IMR-90 (cell line): ENCODE results near the gene GPR183. TPM values are rescaled to one million over a fixed set of nuclear protein-coding genes. Genes with fewer than 3 reads are reported as not detected.
"Not testable (repeated sequence)": the region's sequence is repeated elsewhere in the genome, so short reads cannot be mapped to it uniquely, and the experiment has no call there.

Source experiments
- ATAC-seq: fragments of 200-7000 bp; cut with Tn5 transposase; 2 replicates; pipeline ENCODE4 v1.9.1; 2020; ENCODE audit warnings: low read depth, mild to moderate bottlenecking, moderate library complexity
- BruUV-seq: library from RNA; stranded (reverse); fragments of 400-500 nt; replicated peaks from 2 replicates; lab custom pipeline; 2021; lab: Mats Ljungman, UMichigan
- CTCF ChIA-PET: fragments of 300-600 bp; formaldehyde crosslinking; extraction: SDS; loops from one replicate; lab custom pipeline; 2021; ENCODE audit warnings: antibody characterized with exemption; lab: Yijun Ruan, JAX
- POLR2A ChIA-PET: fragments of 300-600 bp; sonication (Branson Sonifier 250); formaldehyde crosslinking; loops from one replicate; lab custom pipeline; 2022; ENCODE audit warnings: antibody characterized with exemption; ENCODE audit not compliant: unreplicated experiment; lab: Charles Lee
- DNase-seq: peaks from one replicate; pipeline ENCODE4 v3.0.0; 2013
- H2AFZ ChIP-seq: replicated peaks from 2 replicates; pipeline ENCODE3; 2013; ENCODE audit warnings: low read length, mild to moderate bottlenecking; ENCODE audit not compliant: poor library complexity
- H2AK5ac ChIP-seq: 2 replicates; pipeline ENCODE4 v1.6.1; 2013; ENCODE audit warnings: low read depth, low read length, inconsistent platforms
- H2AK9ac ChIP-seq: replicated peaks from 2 replicates; pipeline ENCODE3; 2013; ENCODE audit warnings: mild to moderate bottlenecking, low read depth, low read length, moderate library complexity; ENCODE audit not compliant: poor library complexity
- H2BK120ac ChIP-seq: 2 replicates; pipeline ENCODE4 v1.6.1; 2013; ENCODE audit warnings: low read depth, low read length, inconsistent platforms
- H2BK15ac ChIP-seq: 3 replicates; pipeline ENCODE4 v1.6.1; 2013; ENCODE audit warnings: low read depth, low read length, inconsistent platforms
- H2BK20ac ChIP-seq: 2 replicates; pipeline ENCODE4 v1.6.1; 2013; ENCODE audit warnings: low read depth, mild to moderate bottlenecking, inconsistent platforms, low read length, moderate library complexity
- H2BK5ac ChIP-seq: 2 replicates; pipeline ENCODE4 v1.6.1; 2013; ENCODE audit warnings: mild to moderate bottlenecking, low read depth, low read length, inconsistent platforms; ENCODE audit not compliant: poor library complexity, severe bottlenecking
- H3K14ac ChIP-seq: replicated peaks from 2 replicates; pipeline ENCODE4 v1.6.1; 2013; ENCODE audit warnings: low read depth, low read length, inconsistent platforms
- H3K18ac ChIP-seq: 2 replicates; pipeline ENCODE4 v1.6.1; 2013; ENCODE audit warnings: low read depth, low read length, control low read depth
- H3K23ac ChIP-seq: 2 replicates; pipeline ENCODE4 v1.6.1; 2013; ENCODE audit warnings: low read depth, low read length, inconsistent platforms
- H3K27ac ChIP-seq: 2 replicates; pipeline ENCODE4 v1.5.1; 2013; ENCODE audit warnings: mild to moderate bottlenecking, control low read depth, low read length; ENCODE audit not compliant: insufficient read depth
- H3K27me3 ChIP-seq: 2 replicates; pipeline ENCODE4 v1.6.1; 2013; ENCODE audit warnings: low read length; ENCODE audit not compliant: control insufficient read depth, insufficient read depth
- H3K36me3 ChIP-seq: 2 replicates; pipeline ENCODE4 v1.6.1; 2013; ENCODE audit warnings: low read length, mixed read lengths; ENCODE audit not compliant: control insufficient read depth, insufficient read depth
- H3K4ac ChIP-seq: 2 replicates; pipeline ENCODE4 v1.6.1; 2013; ENCODE audit warnings: low read depth, low read length, inconsistent platforms
- H3K4me1 ChIP-seq: 2 replicates; pipeline ENCODE4 v1.6.1; 2013; ENCODE audit warnings: low read length, mixed read lengths; ENCODE audit not compliant: control insufficient read depth, insufficient read depth
- H3K4me2 ChIP-seq: 2 replicates; pipeline ENCODE4 v1.6.1; 2013; ENCODE audit warnings: low read depth, mild to moderate bottlenecking, control low read depth, low read length, moderate library complexity
- H3K4me3 ChIP-seq: 2 replicates; pipeline ENCODE4 v1.5.1; 2013; ENCODE audit warnings: low read depth, mild to moderate bottlenecking, control low read depth, low read length, moderate library complexity; ENCODE audit not compliant: insufficient read depth
- H3K56ac ChIP-seq: 2 replicates; pipeline ENCODE4 v1.6.1; 2013; ENCODE audit warnings: low read length, inconsistent platforms; ENCODE audit not compliant: insufficient read depth; ENCODE audit errors: extremely low read depth
- H3K79me1 ChIP-seq, 2 experiments: 2 replicates each; pipeline ENCODE4 v1.6.1; 2013; ENCODE audit warnings: low read length in 2 of 2, inconsistent platforms in 1 of 2, low read depth in 1 of 2
- H3K9ac ChIP-seq: 2 replicates; pipeline ENCODE4 v1.6.1; 2013; ENCODE audit warnings: low read depth, low read length, control low read depth
- H3K9me1 ChIP-seq: 2 replicates; pipeline ENCODE4 v1.6.1; 2013; ENCODE audit warnings: low read length, inconsistent platforms; ENCODE audit not compliant: insufficient read depth
- H3K9me3 ChIP-seq: 2 replicates; pipeline ENCODE4 v1.6.1; 2013; ENCODE audit warnings: low read length; ENCODE audit not compliant: control insufficient read depth, insufficient read depth
- H4K20me1 ChIP-seq: 2 replicates; pipeline ENCODE4 v1.6.1; 2013; ENCODE audit warnings: low read length, inconsistent platforms; ENCODE audit not compliant: insufficient read depth
- H4K5ac ChIP-seq: 2 replicates; pipeline ENCODE4 v1.6.1; 2013; ENCODE audit warnings: mild to moderate bottlenecking, low read depth, low read length, control low read depth
- H4K8ac ChIP-seq, 2 experiments: 2 replicates each; pipeline ENCODE4 v1.6.1; 2013; ENCODE audit warnings: low read depth in 2 of 2, low read length in 2 of 2, control low read depth in 1 of 2, inconsistent platforms in 1 of 2
- H4K91ac ChIP-seq: 2 replicates; pipeline ENCODE4 v1.6.1; 2013; ENCODE audit warnings: low read depth, low read length, inconsistent platforms; ENCODE audit not compliant: insufficient read depth
- BHLHE40 ChIP-seq: fragments of 150-350 bp; IDR thresholded peaks from 2 replicates; pipeline ENCODE4 v1.6.1; 2016; ENCODE audit warnings: mild to moderate bottlenecking, low read depth, low read length
- MAFK ChIP-seq: IDR thresholded peaks from 2 replicates; pipeline ENCODE4 v1.6.1; 2012; ENCODE audit warnings: low read depth, low read length, improper control_type of control experiment
- MAZ ChIP-seq: IDR thresholded peaks from 2 replicates; pipeline ENCODE4 v1.6.1; 2012; ENCODE audit warnings: low read depth, mild to moderate bottlenecking, low read length, improper control_type of control experiment, moderate library complexity, borderline replicate concordance
- NFE2L2 ChIP-seq: fragments of 150-350 bp; IDR thresholded peaks from 2 replicates; pipeline ENCODE4 v1.6.1; 2016; ENCODE audit warnings: low read depth, mild to moderate bottlenecking, low read length
- WGBS, 2 experiments: methylation state at CpG; one replicate each; pipeline versions ENCODE4 v1.1.5 to v1.1.7; 2013; ENCODE audit warnings: missing lambda C conversion rate in 2 of 2; ENCODE audit not compliant: insufficient read length in 1 of 2; ENCODE audit errors: extremely low coverage in 2 of 2; 5-methylcytosine and 5-hydroxymethylcytosine counted together
- dilution Hi-C: fragments of 300-500 bp; cut with HindIII; formaldehyde crosslinking; loops from one replicate; pipeline ENCODE4 v1.14.3; 2018; ENCODE audit warnings: low sequenced_read_pairs; ENCODE audit not compliant: unreplicated experiment
- in situ Hi-C: fragments of 300-500 bp; cut with MboI; formaldehyde crosslinking; loops from 3 replicates; pipeline ENCODE4 v1.14.3; 2019; ENCODE audit warnings: low sequenced_read_pairs, inconsistent platforms, mixed read lengths
- intact Hi-C: fragments of 100-400 bp; cut with micrococcal nuclease; formaldehyde crosslinking; loops from 2 replicates; pipeline ENCODE4 v1.10.0; 2022
- polyA plus RNA-seq, 3 experiments: library from polyadenylated mRNA; depleted of rRNA; stranded (reverse); fragments of >200 nt; gene quantifications; 2 replicates each; pipeline ENCODE4 v1.2.3, GENCODE V29; 2012; ENCODE audit warnings: low replicate concordance in 1 of 3
- total RNA-seq: library from RNA; depleted of rRNA; stranded (reverse); fragments of >200 nt; gene quantifications from 2 replicates; pipeline ENCODE4 v1.2.3, GENCODE V29; 2012
- TF ChIP-seq, protein P1 (sequence below): fragments of 150-350 bp; IDR thresholded peaks from 2 replicates; pipeline ENCODE4 v1.6.1; 2017; ENCODE audit warnings: mild to moderate bottlenecking, antibody characterized with exemption, low read length, low read depth

GPR183 gene
- total and polyA plus RNA-seq, 2 of the 4 experiments (the other 2 are of a cell fraction), result 0.18 to 0.31 TPM

DNA sequence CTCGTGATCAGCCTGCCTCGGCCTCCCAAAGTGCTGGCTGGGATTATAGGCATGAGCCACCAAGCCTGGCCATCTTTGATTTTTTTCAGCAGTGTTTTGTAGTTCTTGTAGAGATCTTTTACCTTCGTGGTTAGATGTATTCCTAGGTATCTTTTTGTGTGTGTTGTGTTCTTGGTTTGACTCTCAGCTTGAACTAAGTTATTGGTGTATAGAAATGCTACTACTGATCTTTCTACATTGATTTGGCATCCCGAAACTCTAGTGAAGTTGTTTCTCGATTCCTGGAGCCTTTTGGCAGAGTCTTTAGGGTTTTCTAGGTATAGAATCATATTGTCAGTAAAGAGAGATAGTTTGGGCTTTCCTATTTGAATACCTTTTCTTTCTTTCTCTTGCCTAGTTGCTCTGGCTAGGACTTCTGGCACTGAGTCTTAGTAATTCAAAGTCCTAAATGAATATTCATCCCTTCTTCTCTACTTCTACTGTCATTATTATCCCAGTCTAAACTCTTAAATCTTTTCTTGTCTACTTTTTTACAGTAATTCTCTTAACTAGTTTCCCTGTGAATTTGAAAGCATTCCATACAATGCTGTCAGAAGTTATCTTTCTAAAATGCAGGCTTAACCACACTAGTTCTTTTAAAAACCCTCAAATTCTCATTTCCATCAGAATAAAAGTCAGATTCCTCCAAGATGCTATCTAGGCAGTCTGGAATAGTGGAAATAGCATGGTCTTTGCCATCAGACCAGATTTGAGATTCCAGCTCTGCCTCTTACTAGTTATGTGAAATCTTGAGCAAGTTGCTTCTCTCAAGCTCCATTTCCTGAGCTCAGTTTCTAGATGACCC, 56.0 kb downstream of the GPR183 start:
- Histone ChIP-seq H2AK5ac (no peak overlapping the region), H4K91ac (no peak overlapping the region), H3K36me3 (peaks cover 8% of the 10 kb centered on the region), H2BK15ac (no peak overlapping the region), H3K56ac (no peak overlapping the region), H3K9me3 (no peaks in the 10 kb centered on the region), H3K18ac (no peak overlapping the region), H3K9me1 (no peaks in the 10 kb centered on the region; the same call in 1 of the 2 replicates), H3K27ac (no peak overlapping the region), H3K4me2 (no peak overlapping the region), H2BK120ac (no peak overlapping the region), H4K20me1 (no peaks in the 10 kb centered on the region), H3K79me1 (peaks cover 4 to 7% of the 10 kb centered on the region in 2 experiments; a peak in 1 of 4 replicates), H3K14ac (no peak overlapping the region), H3K23ac (no peak overlapping the region), H2BK5ac (no peak overlapping the region), H4K5ac (no peak overlapping the region), H4K8ac (no peak overlapping the region), H2AFZ (no peak overlapping the region), H2AK9ac (no peak overlapping the region), H3K4me3 (no peak overlapping the region), H3K4me1 (no peaks in the 10 kb centered on the region), H3K4ac (no peak overlapping the region), H3K27me3 (no peaks in the 10 kb centered on the region), H3K9ac (no peak overlapping the region), H2BK20ac (no peak overlapping the region)
- ChIA-PET POLR2A (no interaction called here), CTCF (interaction anchor here (0.6 kb wide), 2 partner anchors 11 to 1222 kb away, joined by 3 to 8 read pairs; no protein-coding TSS in a partner anchor)
- WGBS, 2 experiments, result 100% methylated on average over 2 of the region's 5 CpGs; no CpG with 5 or more reads in 1 of the 2 experiments
- dilution Hi-C loops (no loop called here), intact Hi-C loops (no loop called here), in situ Hi-C loops (no loop called here)
- no TSS peak for BruUV-seq
- DNase-seq (no peak), ATAC-seq (no peak)
- TF ChIP-seq, protein P1, sequence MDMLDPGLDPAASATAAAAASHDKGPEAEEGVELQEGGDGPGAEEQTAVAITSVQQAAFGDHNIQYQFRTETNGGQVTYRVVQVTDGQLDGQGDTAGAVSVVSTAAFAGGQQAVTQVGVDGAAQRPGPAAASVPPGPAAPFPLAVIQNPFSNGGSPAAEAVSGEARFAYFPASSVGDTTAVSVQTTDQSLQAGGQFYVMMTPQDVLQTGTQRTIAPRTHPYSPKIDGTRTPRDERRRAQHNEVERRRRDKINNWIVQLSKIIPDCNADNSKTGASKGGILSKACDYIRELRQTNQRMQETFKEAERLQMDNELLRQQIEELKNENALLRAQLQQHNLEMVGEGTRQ, result no peak
- TF ChIP-seq MAFK (no peak), NFE2L2 (no peak), MAZ (no peak), BHLHE40 (no peak)

DNA sequence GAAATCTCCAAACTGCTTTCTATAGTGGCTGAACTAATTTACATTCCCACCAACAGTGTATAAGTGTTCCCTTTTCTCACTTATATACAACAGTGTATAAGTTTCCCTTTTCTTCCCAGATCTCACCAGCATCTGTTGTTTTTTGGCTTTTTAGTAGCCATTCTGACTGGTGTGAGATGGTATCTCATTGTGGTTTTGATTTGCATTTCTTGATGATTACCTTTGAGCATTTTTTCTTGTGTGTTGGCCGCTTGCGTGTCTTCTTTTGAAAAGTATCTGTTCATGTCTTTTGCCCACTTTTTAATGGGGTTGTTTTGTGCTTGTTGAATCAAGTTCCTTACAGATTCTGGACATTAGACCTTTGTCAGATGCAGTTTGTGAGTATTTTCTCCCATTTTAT, 57.6 kb downstream of the GPR183 start:
- H2BK5ac ChIP-seq, H2BK120ac ChIP-seq, H3K4me1 ChIP-seq, DNase-seq, H4K20me1 ChIP-seq, H3K56ac ChIP-seq, H3K9ac ChIP-seq, CTCF ChIA-PET, H2AK5ac ChIP-seq, H2BK15ac ChIP-seq, H3K23ac ChIP-seq, H3K36me3 ChIP-seq, H3K9me1 ChIP-seq, H2BK20ac ChIP-seq, H2AK9ac ChIP-seq, H3K9me3 ChIP-seq, dilution Hi-C loops, H3K79me1 ChIP-seq, H3K4me2 ChIP-seq, H3K4ac ChIP-seq, H4K91ac ChIP-seq, H3K27ac ChIP-seq, POLR2A ChIA-PET, H4K5ac ChIP-seq, ATAC-seq, BruUV-seq, H3K18ac ChIP-seq, H2AFZ ChIP-seq, H3K4me3 ChIP-seq, H3K27me3 ChIP-seq, H3K14ac ChIP-seq, H4K8ac ChIP-seq, in situ Hi-C loops, intact Hi-C loops: not testable (repeated sequence)
- WGBS, 2 experiments, result no CpG with 5 or more reads among the region's 2 CpGs
